Stimulated activated naive CD8-positive, alpha-beta T cell treated with anti-CD3 and anti-CD28 coated beads, Interleukin-15, Interleukin-2, amounts not matched to agents 100 ng/mL and 50 ng/mL, for 24 hours (primary cell): ENCODE results near the gene C1orf141.

Source experiments
- H3K27ac Mint-ChIP-seq: one replicate; pipeline ENCODE4 v1.8.0; 2021; ENCODE audit warnings: mild to moderate bottlenecking, mixed read lengths
- H3K27me3 Mint-ChIP-seq: one replicate; pipeline ENCODE4 v1.8.0; 2021; ENCODE audit warnings: mixed read lengths
- H3K36me3 Mint-ChIP-seq: one replicate; pipeline ENCODE4 v1.8.0; 2021; ENCODE audit warnings: low read depth, mixed read lengths
- H3K4me1 Mint-ChIP-seq: one replicate; pipeline ENCODE4 v1.8.0; 2021; ENCODE audit warnings: low read depth, mixed read lengths
- H3K4me3 Mint-ChIP-seq: one replicate; pipeline ENCODE4 v1.8.0; 2021; ENCODE audit warnings: mild to moderate bottlenecking, mixed read lengths
- H3K9me3 Mint-ChIP-seq: one replicate; pipeline ENCODE4 v1.8.0; 2021; ENCODE audit warnings: mixed read lengths

C1orf141 gene

GRCh38 chr1:67126974-67127373, 7.8 kb downstream of the C1orf141 start:
- Mint-ChIP-seq H3K27ac (no peak overlapping the region), H3K4me3 (no peak overlapping the region), H3K9me3 (no peaks in the 10 kb centered on the region), H3K36me3 (no peaks in the 10 kb centered on the region), H3K27me3 (no peaks in the 10 kb centered on the region), H3K4me1 (peaks cover 9% of the 10 kb centered on the region)

- Mint-ChIP-seq H3K36me3 (no peaks in the 10 kb centered on the region), H3K9me3 (no peaks in the 10 kb centered on the region), H3K4me3 (no peak overlapping the region), H3K27me3 (no peaks in the 10 kb centered on the region), H3K4me1 (peaks cover 9% of the 10 kb centered on the region), H3K27ac (no peak overlapping the region)
Measured at GRCh38 chr1:67126111-67126746, 8.5 kb downstream of the C1orf141 start.

- Mint-ChIP-seq H3K4me3 (no peak overlapping the region), H3K36me3 (no peaks in the 10 kb centered on the region), H3K27ac (no peak overlapping the region), H3K4me1 (peaks cover 9% of the 10 kb centered on the region), H3K27me3 (no peaks in the 10 kb centered on the region), H3K9me3 (no peaks in the 10 kb centered on the region)
Measured at GRCh38 chr1:67124455-67124854, 10.3 kb downstream of the C1orf141 start.

- no peaks in the 10 kb centered on the region for H3K36me3 Mint-ChIP-seq
- peaks cover 4% of the 10 kb centered on the region for H3K4me1 Mint-ChIP-seq
- no peaks in the 10 kb centered on the region for H3K27me3 Mint-ChIP-seq
- H3K9me3 Mint-ChIP-seq, result no peaks in the 10 kb centered on the region
- H3K4me3 Mint-ChIP-seq, result no peak overlapping the region
- H3K27ac Mint-ChIP-seq, result no peak overlapping the region
Measured at GRCh38 chr1:67120855-67121619, 13.7 kb downstream of the C1orf141 start.

GRCh38 chr1:67118646-67119045, 16.1 kb downstream of the C1orf141 start:
- no peaks in the 10 kb centered on the region for H3K4me1 Mint-ChIP-seq
- no peaks in the 10 kb centered on the region for H3K36me3 Mint-ChIP-seq

GRCh38 chr1:67118191-67118590, 16.6 kb downstream of the C1orf141 start:
- Mint-ChIP-seq H3K4me1 (no peaks in the 10 kb centered on the region), H3K36me3 (no peaks in the 10 kb centered on the region), H3K4me3 (no peak overlapping the region), H3K9me3 (peaks cover 4% of the 10 kb centered on the region), H3K27ac (no peak overlapping the region), H3K27me3 (no peaks in the 10 kb centered on the region)

More at GRCh38 chr1:67118646-67119045, 16.1 kb downstream of the C1orf141 start:
- Mint-ChIP-seq H3K27me3 (no peaks in the 10 kb centered on the region), H3K27ac (no peak overlapping the region), H3K4me3 (no peak overlapping the region), H3K9me3 (peaks cover 4% of the 10 kb centered on the region)

- H3K36me3 Mint-ChIP-seq, result no peaks in the 10 kb centered on the region
- H3K9me3 Mint-ChIP-seq, result peaks cover 4% of the 10 kb centered on the region
- H3K4me1 Mint-ChIP-seq, result no peaks in the 10 kb centered on the region
- no peak overlapping the region for H3K27ac Mint-ChIP-seq
- H3K27me3 Mint-ChIP-seq, result no peaks in the 10 kb centered on the region
- H3K4me3 Mint-ChIP-seq, result no peak overlapping the region
Measured at GRCh38 chr1:67114162-67114561, 20.6 kb downstream of the C1orf141 start.

GRCh38 chr1:67110352-67110751, 24.4 kb downstream of the C1orf141 start:
- H3K4me1 Mint-ChIP-seq, result no peaks in the 10 kb centered on the region
- H3K9me3 Mint-ChIP-seq, result peaks cover 4% of the 10 kb centered on the region
- no peak overlapping the region for H3K4me3 Mint-ChIP-seq
- H3K36me3 Mint-ChIP-seq, result no peaks in the 10 kb centered on the region
- H3K27ac Mint-ChIP-seq, result no peak overlapping the region
- no peaks in the 10 kb centered on the region for H3K27me3 Mint-ChIP-seq

GRCh38 chr1:67105508-67105907, 29.3 kb downstream of the C1orf141 start:
- no peaks in the 10 kb centered on the region for H3K4me1 Mint-ChIP-seq
- H3K27me3 Mint-ChIP-seq, result no peaks in the 10 kb centered on the region
- H3K27ac Mint-ChIP-seq, result no peak overlapping the region
- H3K4me3 Mint-ChIP-seq, result no peak overlapping the region
- H3K36me3 Mint-ChIP-seq, result no peaks in the 10 kb centered on the region
- no peaks in the 10 kb centered on the region for H3K9me3 Mint-ChIP-seq

GRCh38 chr1:67103548-67103947, 31.2 kb downstream of the C1orf141 start:
- no peak overlapping the region for H3K4me3 Mint-ChIP-seq
- H3K27me3 Mint-ChIP-seq, result no peaks in the 10 kb centered on the region
- no peaks in the 10 kb centered on the region for H3K9me3 Mint-ChIP-seq
- H3K27ac Mint-ChIP-seq, result no peak overlapping the region
- no peaks in the 10 kb centered on the region for H3K36me3 Mint-ChIP-seq
- H3K4me1 Mint-ChIP-seq, result no peaks in the 10 kb centered on the region

- Mint-ChIP-seq H3K36me3 (no peaks in the 10 kb centered on the region), H3K27ac (no peak overlapping the region), H3K27me3 (no peaks in the 10 kb centered on the region), H3K4me1 (no peaks in the 10 kb centered on the region), H3K9me3 (no peaks in the 10 kb centered on the region), H3K4me3 (no peak overlapping the region)
Measured at GRCh38 chr1:67100833-67101232, 33.9 kb downstream of the C1orf141 start.

- Mint-ChIP-seq H3K4me3 (no peak overlapping the region), H3K36me3 (no peaks in the 10 kb centered on the region), H3K27ac (no peak overlapping the region), H3K27me3 (peaks cover 4% of the 10 kb centered on the region), H3K4me1 (no peaks in the 10 kb centered on the region), H3K9me3 (no peaks in the 10 kb centered on the region)
Measured at GRCh38 chr1:67097305-67097704, 37.5 kb downstream of the C1orf141 start.

GRCh38 chr1:67094191-67094590, 40.6 kb downstream of the C1orf141 start:
- Mint-ChIP-seq H3K9me3 (no peaks in the 10 kb centered on the region), H3K4me1 (no peaks in the 10 kb centered on the region), H3K4me3 (no peak overlapping the region), H3K27ac (no peak overlapping the region), H3K27me3 (peaks cover 4% of the 10 kb centered on the region), H3K36me3 (no peaks in the 10 kb centered on the region)

GRCh38 chr1:67089685-67090208, 45.0 kb downstream of the C1orf141 start:
- no peaks in the 10 kb centered on the region for H3K4me1 Mint-ChIP-seq
- H3K36me3 Mint-ChIP-seq, result no peaks in the 10 kb centered on the region
- no peak overlapping the region for H3K4me3 Mint-ChIP-seq
- H3K9me3 Mint-ChIP-seq, result no peaks in the 10 kb centered on the region
- peaks cover 4% of the 10 kb centered on the region for H3K27me3 Mint-ChIP-seq
- H3K27ac Mint-ChIP-seq, result no peak overlapping the region

GRCh38 chr1:67088440-67088839, 46.3 kb downstream of the C1orf141 start:
- no peak overlapping the region for H3K4me3 Mint-ChIP-seq
- no peaks in the 10 kb centered on the region for H3K36me3 Mint-ChIP-seq
- no peaks in the 10 kb centered on the region for H3K4me1 Mint-ChIP-seq
- H3K27me3 Mint-ChIP-seq, result peaks cover 4% of the 10 kb centered on the region
- H3K27ac Mint-ChIP-seq, result no peak overlapping the region
- H3K9me3 Mint-ChIP-seq, result no peaks in the 10 kb centered on the region
